GM19397 (cell line): ENCODE results near the gene RNF111.

Source experiments
- ATAC-seq: cut with Tn5 transposase; IDR thresholded peaks from one replicate; pipeline ENCODE4 v1.9.1; 2021; ENCODE audit warnings: mild to moderate bottlenecking, moderate library complexity; ENCODE audit not compliant: unreplicated experiment

RNF111 gene

DNA sequence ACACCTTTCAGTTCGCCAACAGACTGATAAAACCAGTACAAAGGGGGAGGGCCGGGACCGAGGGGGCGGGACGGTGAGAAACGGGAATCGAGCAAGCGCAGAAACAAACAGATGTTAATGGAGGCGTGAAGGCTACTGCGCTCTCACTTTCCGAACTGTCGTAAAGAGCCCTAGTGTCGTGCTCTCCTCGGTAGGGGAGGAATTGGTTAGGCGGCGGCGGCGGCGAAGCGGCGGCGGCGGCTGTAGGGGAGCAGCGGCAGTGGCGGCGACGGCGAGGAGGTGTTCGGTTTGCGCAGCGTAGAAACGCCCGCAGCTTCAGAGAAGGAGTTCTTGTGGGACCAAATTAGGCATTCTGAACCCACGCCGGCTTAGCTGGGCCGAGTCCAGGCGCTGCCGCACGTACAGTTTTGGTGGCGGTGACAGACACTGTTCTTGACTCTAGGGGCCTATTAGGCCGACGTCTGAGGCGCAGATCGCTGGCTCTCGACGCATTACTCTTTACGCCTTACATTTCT lies at the start of gene RNF111:
TSS of gene RNF111 (plus strand) at position 173 of the 515 bp plus-strand sequence. CDS start 43,160 bp downstream, outside the sequence.
- ATAC-seq = peak; percentile 80

- no peak for ATAC-seq
Measured at GRCh38 chr15:58947179-58947578, 40.3 kb upstream of the RNF111 start.

GRCh38 chr15:58951388-58952007 lies 36.0 kb upstream of the RNF111 start:
- ATAC-seq = no peak

GRCh38 chr15:58952751-58953150 lies 34.7 kb upstream of the RNF111 start:
- no peak for ATAC-seq

DNA sequence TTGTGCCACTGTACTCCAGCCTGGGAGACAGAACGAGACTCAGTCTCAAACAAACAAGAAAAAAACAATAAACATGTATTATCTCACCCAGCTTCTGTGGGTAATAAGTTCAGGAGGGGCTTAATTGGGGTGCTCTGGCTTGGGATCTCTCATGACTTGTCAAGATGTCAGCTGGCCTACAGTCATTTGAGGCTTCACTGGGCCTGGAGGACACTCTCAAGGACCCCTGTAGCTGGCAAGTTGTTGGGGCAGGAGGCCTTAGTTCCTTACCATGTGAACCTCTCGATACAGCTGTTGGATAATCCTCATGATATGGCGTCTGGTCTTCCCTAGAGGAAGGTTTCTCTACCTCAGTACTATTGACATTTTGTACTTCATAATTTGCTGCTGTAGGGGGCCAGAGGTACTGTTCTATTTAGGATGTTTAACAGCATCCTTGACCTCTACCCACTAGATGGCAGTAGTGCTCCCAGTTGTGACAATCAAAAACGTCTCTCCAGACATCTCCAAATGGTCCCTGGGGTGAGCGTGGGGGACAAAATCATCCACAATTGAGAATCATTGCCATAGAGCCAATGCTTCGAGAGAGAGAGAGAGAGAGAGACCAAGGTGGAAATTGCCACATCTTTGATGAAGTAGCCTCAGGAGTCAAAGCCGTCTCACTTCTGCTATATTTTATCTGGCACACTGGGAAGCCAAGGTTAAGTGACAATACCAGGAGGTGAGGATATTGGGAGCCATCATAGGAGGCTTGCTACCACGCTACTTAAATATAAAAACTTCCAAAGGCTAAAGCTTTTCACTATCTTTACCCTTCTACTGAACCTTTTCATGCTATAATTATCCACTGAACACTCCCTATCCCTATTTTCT lies 30.1 kb upstream of the RNF111 start:
- ATAC-seq = peak; percentile 66

DNA sequence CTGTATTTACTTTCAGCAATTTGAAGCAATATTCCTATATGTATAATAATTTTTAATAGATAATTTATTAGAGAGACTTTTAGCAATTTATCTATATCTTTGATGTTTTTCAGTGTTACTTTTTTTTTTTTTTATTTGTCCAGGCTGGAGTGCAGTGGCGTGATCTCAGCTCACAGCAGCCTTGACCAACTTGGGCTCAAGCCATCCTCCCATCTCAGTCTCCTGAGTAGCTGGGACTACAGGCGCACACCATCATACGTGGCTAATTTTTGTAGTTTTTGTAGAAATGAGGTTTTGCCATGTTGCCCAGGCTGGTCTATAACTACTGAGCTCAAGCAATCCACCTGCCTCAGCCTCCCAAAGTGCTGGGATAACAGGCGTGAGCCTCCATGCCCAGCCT lies 28.7 kb upstream of the RNF111 start:
- ATAC-seq = no peak

DNA sequence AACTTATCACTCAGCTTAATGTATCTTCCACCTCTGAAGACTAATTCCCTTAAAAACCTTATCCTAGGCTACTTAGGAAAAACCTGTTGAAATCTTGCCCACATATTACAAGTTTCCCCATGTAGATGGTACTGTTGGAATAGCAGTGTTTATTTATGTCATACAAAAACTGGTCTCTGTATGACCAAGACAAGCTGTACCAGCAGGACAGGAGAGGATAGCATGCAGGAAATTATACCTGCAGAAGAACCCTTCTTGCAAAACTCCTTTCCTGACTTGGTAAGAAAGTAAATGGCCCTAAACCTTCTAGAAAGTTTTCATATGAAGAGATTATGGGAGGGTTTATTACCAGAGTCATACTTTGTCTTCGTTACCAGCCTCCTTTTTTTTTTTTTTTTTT lies 25.3 kb upstream of the RNF111 start:
- ATAC-seq = no peak

GRCh38 chr15:58962662-58963565 lies 24.5 kb upstream of the RNF111 start:
- ATAC-seq = no peak

GRCh38 chr15:58966698-58967097 lies 20.8 kb upstream of the RNF111 start:
- no peak for ATAC-seq

GRCh38 chr15:58967479-58967878 lies 20.0 kb upstream of the RNF111 start:
- ATAC-seq = no peak

- no peak for ATAC-seq
Measured at GRCh38 chr15:58977887-58978286, 9.6 kb upstream of the RNF111 start.

DNA sequence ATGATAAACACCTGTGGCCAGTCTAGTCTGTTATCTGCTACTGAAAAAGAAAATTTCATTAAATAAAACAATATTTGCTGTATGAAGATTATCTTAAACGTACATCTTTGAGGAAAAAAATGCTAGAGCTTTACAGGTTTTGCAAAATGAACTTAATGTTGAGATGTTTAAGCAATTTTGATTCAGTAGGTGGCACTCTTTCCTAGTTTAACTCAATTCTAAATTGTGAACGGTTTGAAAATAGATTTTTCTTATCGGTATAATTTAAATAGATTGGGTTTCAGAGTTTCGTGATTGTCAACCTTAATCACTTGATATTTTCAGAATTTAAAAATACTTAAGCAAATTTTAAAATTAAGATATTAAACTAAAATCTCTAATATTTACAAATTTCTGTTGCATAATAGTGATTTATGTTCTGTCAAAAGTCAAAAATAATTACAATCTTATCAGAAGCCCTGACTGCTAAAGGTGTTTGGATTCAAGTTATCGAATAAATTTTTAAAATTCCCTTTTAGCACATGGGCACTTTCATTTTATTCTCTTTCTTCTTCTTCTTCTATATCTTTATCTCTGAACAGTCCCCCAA lies 7.0 kb upstream of the RNF111 start:
- ATAC-seq = no peak

GRCh38 chr15:58981808-58982475 lies 5.5 kb upstream of the RNF111 start:
- no peak for ATAC-seq

DNA sequence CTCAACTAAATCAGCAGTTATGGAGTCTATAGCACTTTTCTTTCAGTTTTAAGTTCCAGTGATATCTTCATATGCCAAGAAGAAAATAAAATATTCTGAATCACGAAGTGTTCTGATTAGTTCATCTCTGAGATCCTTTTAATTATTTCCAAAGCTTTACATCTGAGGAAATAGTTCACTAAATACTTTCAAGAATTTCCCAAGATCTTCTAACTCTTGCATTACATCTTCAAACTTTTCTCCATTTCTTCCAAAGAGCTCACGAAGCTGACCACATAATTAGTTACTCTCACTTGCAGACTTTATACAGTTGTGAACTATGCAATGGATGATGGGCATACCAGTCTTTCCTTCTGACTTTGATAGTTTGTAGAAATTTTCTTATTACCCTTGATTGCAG lies 4.2 kb upstream of the RNF111 start:
- ATAC-seq = no peak

- no peak for ATAC-seq
Measured at GRCh38 chr15:58985443-58985842, 2.0 kb upstream of the RNF111 start.

GRCh38 chr15:58987036-58987435 lies 427 bp upstream of the RNF111 start:
- no peak for ATAC-seq

GRCh38 chr15:58988006-58988785 lies 733 bp downstream of the RNF111 start:
- ATAC-seq = peak; percentile 51

GRCh38 chr15:58992181-58992580 lies 4.7 kb downstream of the RNF111 start:
- no peak for ATAC-seq

DNA sequence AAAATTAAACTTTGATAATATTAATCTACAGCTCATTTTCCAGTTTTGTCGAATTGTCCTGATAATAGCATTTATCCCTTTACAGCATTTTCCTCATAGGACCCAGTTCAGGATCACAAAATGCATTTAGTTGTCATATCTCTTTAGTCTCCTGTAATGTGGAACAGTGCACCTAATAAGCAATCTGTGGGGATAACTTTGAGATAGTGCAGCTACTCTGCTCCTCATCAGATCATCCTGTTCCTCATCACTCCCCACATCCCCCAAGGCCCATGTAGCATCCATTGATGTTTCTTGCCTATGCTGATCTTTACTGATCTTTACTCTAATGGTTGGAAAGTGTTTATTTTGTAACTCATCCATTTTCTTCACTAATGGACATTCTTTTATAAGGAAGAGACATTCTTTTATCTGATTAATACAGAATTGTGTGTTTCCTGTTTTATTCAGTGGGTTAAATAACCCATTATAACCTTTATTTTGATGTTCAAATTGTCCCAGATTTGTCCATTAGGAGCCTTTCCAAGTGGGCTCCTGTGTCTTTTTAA lies 7.5 kb downstream of the RNF111 start:
- ATAC-seq = no peak
